ENCODE measurements around the gene ARL15. TPM values are rescaled to one million over a fixed set of nuclear protein-coding genes. Genes with fewer than 3 reads are reported as not detected.

Gene ARL15
- polyA plus RNA-seq, 1 of the 3 experiments (the other 2 are of a cell fraction) = 6.4 TPM

DNA sequence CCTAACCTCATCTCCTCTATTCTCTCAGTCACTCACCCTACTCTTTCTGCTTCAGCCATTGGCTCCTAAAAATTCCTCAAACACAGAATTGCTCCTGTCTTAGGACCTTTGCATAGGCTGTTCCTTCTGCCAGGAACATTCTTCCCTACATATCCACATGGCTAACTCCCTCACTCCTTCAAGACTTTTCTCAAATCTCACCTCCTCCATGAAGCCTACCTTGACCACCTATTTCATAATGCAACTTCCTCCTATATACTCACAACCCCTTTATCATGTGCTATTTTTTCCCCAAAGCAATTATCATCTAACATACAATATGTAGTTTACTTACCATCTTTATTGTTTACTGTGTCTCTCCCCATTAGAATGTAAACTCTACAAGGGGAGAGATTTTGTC lies 45.8 kb downstream of the ARL15 start:
- no peaks in the 10 kb centered on the region for H3K9me3 ChIP-seq
- no peaks in the 10 kb centered on the region for H3F3A ChIP-seq (replicated peaks; ENCODE audit: insufficient read depth)
- H3K27ac ChIP-seq (ENCODE audit: low read depth in 2 of 2, low read length in 1 of 2) = no peak overlapping the region
- H3K36me3 ChIP-seq (replicated peaks in 1 of 2; ENCODE audit: control insufficient read depth in 1 of 2, insufficient read depth in 2 of 2, low read length in 1 of 2) = no peaks in the 10 kb centered on the region
- H3K4me3 ChIP-seq (ENCODE audit: low read depth in 2 of 2, low read length in 1 of 2) = no peak overlapping the region
- H3K79me2 ChIP-seq (ENCODE audit: insufficient read depth) = no peaks in the 10 kb centered on the region
- POLR2A ChIA-PET = no interaction called here
- DNase-seq = no peak
- TF ChIP-seq GABPA (IDR thresholded peaks at IDR 0.05; ENCODE audit: low read depth) (no peak), RXRA (IDR thresholded peaks at IDR 0.05; ENCODE audit: borderline replicate concordance, low read depth) (no peak), SIN3A (IDR thresholded peaks at IDR 0.05; ENCODE audit: borderline replicate concordance, low read depth, low read length) (no peak), POLR2AphosphoS5 (IDR thresholded peaks at IDR 0.05; ENCODE audit: low read depth, low read length) (no peak), YY1 (IDR thresholded peaks at IDR 0.05; ENCODE audit: low read depth) (no peak), CHD2 (IDR thresholded peaks at IDR 0.05; ENCODE audit: low read length, partially characterized antibody) (no peak)
- TF ChIP-seq, protein P1, sequence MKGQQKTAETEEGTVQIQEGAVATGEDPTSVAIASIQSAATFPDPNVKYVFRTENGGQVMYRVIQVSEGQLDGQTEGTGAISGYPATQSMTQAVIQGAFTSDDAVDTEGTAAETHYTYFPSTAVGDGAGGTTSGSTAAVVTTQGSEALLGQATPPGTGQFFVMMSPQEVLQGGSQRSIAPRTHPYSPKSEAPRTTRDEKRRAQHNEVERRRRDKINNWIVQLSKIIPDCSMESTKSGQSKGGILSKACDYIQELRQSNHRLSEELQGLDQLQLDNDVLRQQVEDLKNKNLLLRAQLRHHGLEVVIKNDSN (IDR thresholded peaks at IDR 0.05; ENCODE audit: borderline replicate concordance, low read depth) = no peak
- H3K27me3 ChIP-seq (ENCODE audit: insufficient read depth) = no peaks in the 10 kb centered on the region
- no peaks in the 10 kb centered on the region for H4K20me1 ChIP-seq (ENCODE audit: insufficient read depth)
- no peak overlapping the region for H3K9ac ChIP-seq
- CTCF ChIA-PET = no interaction called here
- no peak overlapping the region for H3K4me2 ChIP-seq
- H3K9me2 ChIP-seq = no peaks in the 10 kb centered on the region
- no peak overlapping the region for H2AFZ ChIP-seq (ENCODE audit: low read depth)
- no peaks in the 10 kb centered on the region for H3K4me1 ChIP-seq (ENCODE audit: control insufficient read depth in 1 of 2, insufficient read depth in 2 of 2, low read depth in 1 of 2, low read length in 1 of 2)

DNA sequence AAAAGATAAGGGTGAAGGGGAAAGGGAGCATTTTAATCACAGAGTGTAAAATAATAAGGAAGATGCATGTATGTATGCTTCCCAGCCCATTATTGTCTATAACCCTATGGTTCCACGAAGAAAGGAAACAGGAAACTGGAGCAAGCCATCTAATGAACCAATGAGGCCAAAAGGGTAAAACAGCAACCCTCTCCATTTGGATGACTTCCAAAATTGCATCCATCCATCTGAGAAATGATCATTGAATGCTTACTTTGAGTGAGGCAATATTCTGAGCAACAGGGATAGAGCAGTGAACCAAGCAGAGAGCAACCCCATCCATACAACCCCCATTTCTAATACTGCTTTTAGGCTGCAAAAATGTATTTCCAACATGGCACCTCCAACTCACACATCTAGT lies 46.9 kb downstream of the ARL15 start:
- WGBS (ENCODE audit: low lambda C conversion rate) = 41% methylated on average over 1 of the region's 1 CpG
- ChIA-PET CTCF (no interaction called here), POLR2A (no interaction called here)
- H3K4me1 ChIP-seq (ENCODE audit: control insufficient read depth in 1 of 2, insufficient read depth in 2 of 2, low read depth in 1 of 2, low read length in 1 of 2) = no peaks in the 10 kb centered on the region
- H3K9ac ChIP-seq = no peak overlapping the region
- H3K27me3 ChIP-seq (ENCODE audit: insufficient read depth) = no peaks in the 10 kb centered on the region
- no peaks in the 10 kb centered on the region for H3F3A ChIP-seq (replicated peaks; ENCODE audit: insufficient read depth)
- H3K9me2 ChIP-seq = no peaks in the 10 kb centered on the region
- TF ChIP-seq FOXJ3 (CRISPR knock-in tag; IDR thresholded peaks at IDR 0.05) (no peak), FOXM1 (IDR thresholded peaks at IDR 0.05; ENCODE audit: low read depth) (no peak), MXI1 (IDR thresholded peaks at IDR 0.05; ENCODE audit: low read depth, low read length) (no peak), NFIC (IDR thresholded peaks at IDR 0.05; ENCODE audit: borderline replicate concordance) (no peak)
- TF ChIP-seq, protein P2, sequence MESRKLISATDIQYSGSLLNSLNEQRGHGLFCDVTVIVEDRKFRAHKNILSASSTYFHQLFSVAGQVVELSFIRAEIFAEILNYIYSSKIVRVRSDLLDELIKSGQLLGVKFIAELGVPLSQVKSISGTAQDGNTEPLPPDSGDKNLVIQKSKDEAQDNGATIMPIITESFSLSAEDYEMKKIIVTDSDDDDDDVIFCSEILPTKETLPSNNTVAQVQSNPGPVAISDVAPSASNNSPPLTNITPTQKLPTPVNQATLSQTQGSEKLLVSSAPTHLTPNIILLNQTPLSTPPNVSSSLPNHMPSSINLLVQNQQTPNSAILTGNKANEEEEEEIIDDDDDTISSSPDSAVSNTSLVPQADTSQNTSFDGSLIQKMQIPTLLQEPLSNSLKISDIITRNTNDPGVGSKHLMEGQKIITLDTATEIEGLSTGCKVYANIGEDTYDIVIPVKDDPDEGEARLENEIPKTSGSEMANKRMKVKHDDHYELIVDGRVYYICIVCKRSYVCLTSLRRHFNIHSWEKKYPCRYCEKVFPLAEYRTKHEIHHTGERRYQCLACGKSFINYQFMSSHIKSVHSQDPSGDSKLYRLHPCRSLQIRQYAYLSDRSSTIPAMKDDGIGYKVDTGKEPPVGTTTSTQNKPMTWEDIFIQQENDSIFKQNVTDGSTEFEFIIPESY (IDR thresholded peaks at IDR 0.05; ENCODE audit: borderline replicate concordance, low read depth) = no peak
- no peaks in the 10 kb centered on the region for H3K9me3 ChIP-seq
- no peaks in the 10 kb centered on the region for H4K20me1 ChIP-seq (ENCODE audit: insufficient read depth)
- H3K79me2 ChIP-seq (ENCODE audit: insufficient read depth) = no peaks in the 10 kb centered on the region
- H3K36me3 ChIP-seq (replicated peaks in 1 of 2; ENCODE audit: control insufficient read depth in 1 of 2, insufficient read depth in 2 of 2, low read length in 1 of 2) = no peaks in the 10 kb centered on the region
- no peak overlapping the region for H3K27ac ChIP-seq (ENCODE audit: low read depth in 2 of 2, low read length in 1 of 2)
- no peak overlapping the region for H3K4me3 ChIP-seq (ENCODE audit: low read depth in 2 of 2, low read length in 1 of 2)
- H3K4me2 ChIP-seq = no peak overlapping the region
- no peak for DNase-seq
- H2AFZ ChIP-seq (ENCODE audit: low read depth) = no peak overlapping the region

Data from SK-N-SH (cell line).